ACC112 (cell line): ENCODE measurements around the gene ACSS1.

Experiments
- H2AFZ ChIP-seq: fragments of 200-600 bp; sonication (generic); one replicate; pipeline ENCODE4 v1.6.0; 2017; ENCODE audit warnings: antibody characterized with exemption, low read length; ENCODE audit not compliant: unreplicated experiment
- H3K27ac ChIP-seq: fragments of 200-600 bp; sonication (generic); 2 replicates; pipeline ENCODE4 v1.5.1; 2014; ENCODE audit warnings: low read depth, mild to moderate bottlenecking, antibody characterized with exemption, low read length, moderate library complexity
- H3K27me3 ChIP-seq: fragments of 200-600 bp; sonication (generic); 2 replicates; pipeline ENCODE4 v1.6.1; 2014; ENCODE audit warnings: mild to moderate bottlenecking, antibody characterized with exemption, low read length, moderate library complexity, mixed read lengths; ENCODE audit not compliant: insufficient read depth
- H3K36me3 ChIP-seq: fragments of 200-600 bp; sonication (generic); 2 replicates; pipeline ENCODE4 v1.6.1; 2016; ENCODE audit warnings: mild to moderate bottlenecking, antibody characterized with exemption, low read length, moderate library complexity, mixed read lengths; ENCODE audit not compliant: insufficient read depth
- H3K4me1 ChIP-seq: fragments of 200-600 bp; sonication (generic); one replicate; pipeline ENCODE4 v1.6.1; 2016; ENCODE audit warnings: low read length, mixed read lengths; ENCODE audit not compliant: insufficient read depth, unreplicated experiment, control insufficient read depth
- H3K4me3 ChIP-seq: fragments of 200-600 bp; sonication (generic); 2 replicates; pipeline ENCODE4 v1.5.1; 2014; ENCODE audit warnings: mild to moderate bottlenecking, low read depth, low read length
- H3K79me2 ChIP-seq: fragments of 200-600 bp; sonication (generic); one replicate; pipeline ENCODE4 v1.6.0; 2016; ENCODE audit warnings: low read length; ENCODE audit not compliant: control insufficient read depth, unreplicated experiment, insufficient read depth

The ACSS1 gene

GRCh38 chr20:25058051-25058846 is at the start of gene ACSS1:
Gene ACSS1, minus strand, starts transcription at chr20:25058139. Its CDS starts 37 bp downstream, at chr20:25058102.
- H3K36me3 ChIP-seq = no peaks in the 10 kb centered on the region
- H3K79me2 ChIP-seq = peaks cover 8% of the 10 kb centered on the region
- H3K27ac ChIP-seq = peak within 1 kb of the TSS; percentile 2; the same call in 1 of the 2 replicates
- peaks cover 16% of the 10 kb centered on the region for H3K4me1 ChIP-seq
- H3K4me3 ChIP-seq = peak within 1 kb of the TSS; percentile 93
- H2AFZ ChIP-seq = peak within 1 kb of the TSS; percentile 59
- H3K27me3 ChIP-seq = peaks cover 34% of the 10 kb centered on the region

DNA sequence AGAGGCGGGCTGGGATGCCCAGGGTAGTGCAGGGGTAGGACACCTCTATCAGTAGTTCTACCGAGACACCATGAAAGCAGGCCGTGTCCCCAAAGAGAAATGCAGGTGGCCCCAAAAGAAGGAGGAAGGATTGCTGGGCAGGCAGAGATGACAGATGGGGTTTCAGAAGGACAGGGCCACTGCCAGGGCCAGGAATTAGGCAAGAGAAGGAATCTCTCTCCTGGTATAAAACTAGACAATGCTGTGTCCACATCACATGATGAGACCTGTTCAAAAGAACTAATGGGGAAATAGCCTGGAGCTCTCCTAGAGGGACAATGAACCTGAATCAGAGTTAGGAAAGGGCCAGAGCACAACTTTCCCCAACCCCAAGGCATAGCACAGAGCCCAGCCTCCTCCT is 45.6 kb upstream of the ACSS1 start:
- H3K27me3 ChIP-seq = peaks cover 71% of the 10 kb centered on the region
- H2AFZ ChIP-seq = no peak overlapping the region
- no peaks in the 10 kb centered on the region for H3K79me2 ChIP-seq
- H3K4me1 ChIP-seq = no peaks in the 10 kb centered on the region
- no peak overlapping the region for H3K4me3 ChIP-seq
- no peaks in the 10 kb centered on the region for H3K36me3 ChIP-seq
- H3K27ac ChIP-seq = no peak overlapping the region

DNA sequence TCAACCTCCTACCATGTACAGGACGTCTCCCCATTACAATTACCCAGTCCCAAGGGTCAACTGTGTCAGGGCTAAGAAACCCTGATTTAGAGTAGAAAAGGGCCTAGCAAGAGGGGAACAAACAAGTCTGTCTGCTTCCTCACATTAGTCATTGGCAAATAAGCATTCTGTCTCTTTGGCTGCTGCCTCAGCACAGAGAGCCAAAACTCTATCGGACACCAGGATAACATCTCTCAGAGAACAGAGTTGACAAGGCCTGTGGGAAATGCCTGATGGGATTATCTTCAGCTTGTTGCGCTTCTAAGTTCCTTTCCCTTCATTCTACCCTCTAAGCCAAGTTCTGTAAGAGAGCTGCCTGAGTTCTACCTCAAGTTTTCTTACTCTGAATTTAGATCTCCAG is 43.0 kb upstream of the ACSS1 start:
- Histone ChIP-seq H3K27ac (no peak overlapping the region), H3K4me3 (no peak overlapping the region), H2AFZ (no peak overlapping the region), H3K4me1 (no peaks in the 10 kb centered on the region), H3K27me3 (peaks cover 88% of the 10 kb centered on the region), H3K79me2 (no peaks in the 10 kb centered on the region), H3K36me3 (no peaks in the 10 kb centered on the region)

- Histone ChIP-seq H3K4me1 (no peaks in the 10 kb centered on the region), H3K79me2 (no peaks in the 10 kb centered on the region), H3K27ac (no peak overlapping the region), H2AFZ (no peak overlapping the region), H3K36me3 (no peaks in the 10 kb centered on the region), H3K27me3 (peaks cover 91% of the 10 kb centered on the region), H3K4me3 (no peak overlapping the region)
These were observed 41.7 kb upstream of the ACSS1 start for GRCh38 chr20:25099601-25100140.

DNA sequence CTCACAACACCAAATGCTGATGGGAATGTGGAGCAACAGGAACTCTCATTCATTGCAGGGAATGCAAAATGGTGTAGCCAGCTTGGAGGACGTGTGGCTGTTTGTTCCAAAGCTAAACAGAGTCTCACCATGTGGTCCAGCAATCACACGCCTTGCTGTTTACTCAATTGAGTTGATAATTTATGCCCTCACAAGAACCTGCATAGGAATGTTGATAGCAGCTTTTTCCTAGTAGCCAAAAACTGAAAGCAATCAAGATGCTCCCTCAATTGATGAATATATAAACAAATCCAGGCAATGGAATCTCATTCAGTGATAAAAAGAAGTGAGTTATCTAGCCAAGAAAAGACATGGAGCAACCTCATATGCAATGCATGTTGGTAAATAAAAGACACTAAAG is 39.6 kb upstream of the ACSS1 start:
- Histone ChIP-seq H3K4me3 (no peak overlapping the region), H3K27me3 (peaks cover 81% of the 10 kb centered on the region), H3K4me1 (no peaks in the 10 kb centered on the region), H2AFZ (no peak overlapping the region), H3K79me2 (no peaks in the 10 kb centered on the region), H3K27ac (no peak overlapping the region), H3K36me3 (no peaks in the 10 kb centered on the region)

DNA sequence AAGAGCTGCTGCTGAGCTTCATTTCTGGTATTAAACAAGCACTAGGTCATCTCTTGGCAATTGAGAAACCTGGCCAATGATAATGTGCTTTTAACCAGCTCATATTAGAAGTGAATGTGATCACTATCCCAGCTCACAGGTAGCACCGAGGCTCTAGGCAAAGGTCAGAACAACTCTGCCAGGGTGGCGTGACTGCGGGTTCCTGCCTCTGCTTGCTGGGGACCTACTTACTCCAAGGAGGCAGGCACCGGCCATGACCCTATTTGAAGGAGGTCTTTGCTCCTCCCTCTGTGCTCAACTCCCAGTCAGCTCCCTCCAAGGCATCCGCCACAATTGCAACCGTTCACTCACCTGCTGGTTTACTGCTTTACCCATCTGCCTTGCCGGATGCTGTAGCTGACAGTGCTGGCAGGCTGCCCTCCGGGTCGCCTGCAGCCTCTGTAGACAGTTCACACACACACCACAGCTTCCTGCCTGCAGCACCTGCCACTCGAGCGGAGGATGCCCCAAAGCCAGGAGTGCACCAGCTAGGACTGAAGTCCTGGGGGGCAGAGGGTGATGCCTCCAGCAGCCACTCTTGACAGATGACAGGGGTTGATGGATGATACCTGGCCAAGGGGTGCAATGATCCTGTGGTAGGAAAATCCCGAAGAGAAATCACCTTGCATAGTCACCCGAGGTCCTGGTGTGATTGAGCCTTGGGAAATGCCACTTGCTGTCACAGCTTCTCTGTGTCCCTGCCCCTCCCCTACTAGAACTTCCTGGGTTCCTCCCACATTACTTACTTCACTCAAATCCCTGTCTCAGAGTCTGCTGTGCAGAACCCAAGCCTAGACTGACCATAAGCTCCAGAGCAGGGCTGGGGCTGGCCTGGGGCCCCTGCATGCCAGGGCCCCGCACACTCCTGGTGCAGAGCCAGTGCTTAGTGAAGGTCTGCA is 32.8 kb upstream of the ACSS1 start:
- Histone ChIP-seq H3K4me1 (no peaks in the 10 kb centered on the region), H3K36me3 (no peaks in the 10 kb centered on the region), H3K27me3 (peaks cover 74% of the 10 kb centered on the region), H3K4me3 (no peak overlapping the region), H2AFZ (no peak overlapping the region), H3K27ac (no peak overlapping the region), H3K79me2 (no peaks in the 10 kb centered on the region)

DNA sequence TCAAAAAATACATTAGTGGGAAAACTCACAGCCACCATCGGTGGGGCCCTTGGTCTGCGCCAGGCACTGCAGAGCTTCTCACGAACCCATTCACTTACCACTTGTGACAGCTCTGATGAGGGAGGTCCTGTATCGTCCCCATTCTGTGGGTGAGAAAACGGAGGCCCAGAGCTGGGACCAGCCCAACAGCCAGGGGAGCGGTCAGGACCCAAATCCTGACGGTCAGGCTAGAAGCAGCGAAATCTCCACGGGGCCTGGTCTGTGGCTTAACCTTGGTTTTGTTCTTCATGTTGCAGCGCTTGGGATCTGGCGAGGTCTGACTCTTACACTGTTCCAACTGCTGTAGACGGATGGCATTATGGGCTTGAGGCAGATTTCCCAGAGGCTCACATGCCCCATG is 31.7 kb upstream of the ACSS1 start:
- Histone ChIP-seq H3K27me3 (peaks cover 76% of the 10 kb centered on the region), H3K27ac (no peak overlapping the region), H3K4me3 (no peak overlapping the region), H2AFZ (no peak overlapping the region), H3K36me3 (no peaks in the 10 kb centered on the region), H3K79me2 (no peaks in the 10 kb centered on the region), H3K4me1 (no peaks in the 10 kb centered on the region)

- H3K79me2 ChIP-seq = no peaks in the 10 kb centered on the region
- no peak overlapping the region for H3K27ac ChIP-seq
- H3K4me1 ChIP-seq = no peaks in the 10 kb centered on the region
- H2AFZ ChIP-seq = no peak overlapping the region
- peaks cover 78% of the 10 kb centered on the region for H3K27me3 ChIP-seq
- no peak overlapping the region for H3K4me3 ChIP-seq
- no peaks in the 10 kb centered on the region for H3K36me3 ChIP-seq
These were observed 31.2 kb upstream of the ACSS1 start for GRCh38 chr20:25089096-25089495.

- Histone ChIP-seq H3K27ac (no peak overlapping the region), H3K4me3 (no peak overlapping the region), H3K27me3 (peaks cover 80% of the 10 kb centered on the region)
These were observed 30.3 kb upstream of the ACSS1 start for GRCh38 chr20:25088267-25088666.

DNA sequence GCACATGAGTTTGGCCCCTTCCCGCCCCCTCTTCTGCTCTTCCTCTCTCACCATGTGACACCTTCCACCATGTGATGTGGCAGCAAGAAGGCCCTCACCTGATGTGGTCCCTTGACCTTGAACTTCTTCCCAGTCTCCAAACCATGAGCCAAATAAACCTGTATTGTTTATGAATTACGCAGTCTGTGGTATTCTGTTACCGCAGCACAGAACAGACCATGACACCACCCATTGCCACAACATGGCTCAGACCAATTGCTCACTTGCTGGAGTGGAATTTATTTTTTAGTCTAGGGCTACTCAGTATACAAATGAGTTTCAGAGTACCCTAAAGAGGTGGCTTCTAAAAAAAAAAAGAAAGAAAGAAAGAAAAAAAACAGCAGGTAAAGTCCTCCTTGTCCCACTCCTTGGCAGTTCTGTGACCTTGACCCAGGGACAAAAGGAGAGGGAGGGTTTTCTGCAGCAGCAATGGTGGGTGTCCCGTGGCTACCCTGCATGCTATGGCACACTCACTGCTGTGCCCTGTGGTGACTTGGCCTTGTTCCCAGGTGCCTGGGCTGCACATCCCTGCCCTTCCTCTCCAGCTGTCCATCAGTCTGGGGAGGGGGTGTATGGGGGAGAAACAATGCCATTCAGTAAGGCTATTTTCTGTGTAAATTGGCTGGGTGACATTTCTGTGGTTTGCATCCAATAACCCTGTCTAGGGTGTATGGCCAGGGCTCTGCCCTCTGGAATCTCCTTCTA is 29.4 kb upstream of the ACSS1 start:
- H3K4me1 ChIP-seq = no peaks in the 10 kb centered on the region
- no peak overlapping the region for H3K27ac ChIP-seq
- H3K4me3 ChIP-seq = no peak overlapping the region
- H3K36me3 ChIP-seq = no peaks in the 10 kb centered on the region
- peaks cover 86% of the 10 kb centered on the region for H3K27me3 ChIP-seq
- no peaks in the 10 kb centered on the region for H3K79me2 ChIP-seq
- H2AFZ ChIP-seq = no peak overlapping the region

More at GRCh38 chr20:25088267-25088666, 30.3 kb upstream of the ACSS1 start:
- H2AFZ ChIP-seq = no peak overlapping the region
- H3K4me1 ChIP-seq = no peaks in the 10 kb centered on the region
- no peaks in the 10 kb centered on the region for H3K36me3 ChIP-seq
- no peaks in the 10 kb centered on the region for H3K79me2 ChIP-seq
